ENCODE data around the gene L3MBTL1. TPM values are rescaled to one million over a fixed set of nuclear protein-coding genes. Genes with fewer than 3 reads are reported as not detected.

Gene L3MBTL1
- total RNA-seq (2014; rRNA removed; shearing (Covaris generic); ENCODE audit: low replicate concordance) = 0.53 and 0.81 TPM in 2 replicates

- DNase-seq = peak; percentile 43
- H3K36me3 ChIP-seq = no peaks in the 10 kb centered on the region
These were observed at the start of gene L3MBTL1 for GRCh38 chr20:43507150-43508080. Gene L3MBTL1 (plus strand): TSS chr20:43507697. CDS start chr20:43513504, 5,807 bp downstream.

GRCh38 chr20:43458422-43458924 is 49.0 kb upstream of the L3MBTL1 start:
- Histone ChIP-seq H3K4me3 (peak overlapping the region; percentile 100), H3K9me3 (peaks cover 2% of the 10 kb centered on the region; the same call in 1 of the 2 replicates), H3K27me3 (no peaks in the 10 kb centered on the region; the same call in 1 of the 2 replicates), H3K36me3 (peaks cover 48% of the 10 kb centered on the region)
- DNase-seq = no peak

More at GRCh38 chr20:43507150-43508080, at the start of gene L3MBTL1:
- H3K4me3 ChIP-seq = peak within 1 kb of the TSS; percentile 48
- H3K9me3 ChIP-seq = no peaks in the 10 kb centered on the region
- H3K27me3 ChIP-seq = no peaks in the 10 kb centered on the region

- peak overlapping the region; percentile 100 for H3K4me3 ChIP-seq
- H3K9me3 ChIP-seq = peaks cover 2% of the 10 kb centered on the region; the same call in 1 of the 2 replicates
- peak; percentile 45 for DNase-seq
- no peaks in the 10 kb centered on the region; the same call in 1 of the 2 replicates for H3K27me3 ChIP-seq
- peaks cover 56% of the 10 kb centered on the region for H3K36me3 ChIP-seq
These were observed 48.2 kb upstream of the L3MBTL1 start for GRCh38 chr20:43459022-43459942.

- DNase-seq = no peak
- H3K27me3 ChIP-seq = no peaks in the 10 kb centered on the region
- no peak overlapping the region; the same call in 1 of the 2 replicates for H3K4me3 ChIP-seq
- peaks cover 66% of the 10 kb centered on the region for H3K36me3 ChIP-seq
- H3K9me3 ChIP-seq = peaks cover 2% of the 10 kb centered on the region; the same call in 1 of the 2 replicates
These were observed 47.2 kb upstream of the L3MBTL1 start for GRCh38 chr20:43460172-43460829.

- DNase-seq = no peak
- no peak overlapping the region for H3K4me3 ChIP-seq
- peaks cover 72% of the 10 kb centered on the region for H3K36me3 ChIP-seq
- peaks cover 2% of the 10 kb centered on the region; the same call in 1 of the 2 replicates for H3K9me3 ChIP-seq
- no peaks in the 10 kb centered on the region for H3K27me3 ChIP-seq
These were observed 46.7 kb upstream of the L3MBTL1 start for GRCh38 chr20:43460830-43461200.

- H3K9me3 ChIP-seq = no peaks in the 10 kb centered on the region
- H3K4me3 ChIP-seq = no peak overlapping the region
- H3K36me3 ChIP-seq = peaks cover 84% of the 10 kb centered on the region
- no peaks in the 10 kb centered on the region for H3K27me3 ChIP-seq
- no peak for DNase-seq
These were observed 45.4 kb upstream of the L3MBTL1 start for GRCh38 chr20:43461894-43462659.

GRCh38 chr20:43462660-43463526 is 44.6 kb upstream of the L3MBTL1 start:
- Histone ChIP-seq H3K27me3 (no peaks in the 10 kb centered on the region), H3K9me3 (no peaks in the 10 kb centered on the region), H3K4me3 (no peak overlapping the region), H3K36me3 (peaks cover 90% of the 10 kb centered on the region)
- no peak for DNase-seq

GRCh38 chr20:43463527-43464218 is 43.8 kb upstream of the L3MBTL1 start:
- Histone ChIP-seq H3K4me3 (no peak overlapping the region), H3K9me3 (no peaks in the 10 kb centered on the region), H3K36me3 (peaks cover 96% of the 10 kb centered on the region), H3K27me3 (no peaks in the 10 kb centered on the region)
- no peak for DNase-seq

GRCh38 chr20:43464219-43464790 is 43.2 kb upstream of the L3MBTL1 start:
- DNase-seq = no peak
- Histone ChIP-seq H3K4me3 (no peak overlapping the region), H3K36me3 (peaks cover 97% of the 10 kb centered on the region), H3K9me3 (no peaks in the 10 kb centered on the region), H3K27me3 (no peaks in the 10 kb centered on the region)

- DNase-seq = no peak
- Histone ChIP-seq H3K9me3 (no peaks in the 10 kb centered on the region), H3K4me3 (no peak overlapping the region), H3K36me3 (peaks cover 88% of the 10 kb centered on the region), H3K27me3 (no peaks in the 10 kb centered on the region)
These were observed 41.9 kb upstream of the L3MBTL1 start for GRCh38 chr20:43465625-43465943.

GRCh38 chr20:43467589-43467988 is 39.9 kb upstream of the L3MBTL1 start:
- H3K9me3 ChIP-seq = no peaks in the 10 kb centered on the region
- H3K27me3 ChIP-seq = no peaks in the 10 kb centered on the region
- peaks cover 72% of the 10 kb centered on the region for H3K36me3 ChIP-seq
- DNase-seq = no peak
- H3K4me3 ChIP-seq = no peak overlapping the region

GRCh38 chr20:43472671-43473380 is 34.7 kb upstream of the L3MBTL1 start:
- Histone ChIP-seq H3K4me3 (no peak overlapping the region), H3K9me3 (no peaks in the 10 kb centered on the region), H3K36me3 (peaks cover 19% of the 10 kb centered on the region), H3K27me3 (no peaks in the 10 kb centered on the region)
- no peak for DNase-seq

GRCh38 chr20:43473381-43473704 is 34.2 kb upstream of the L3MBTL1 start:
- Histone ChIP-seq H3K4me3 (no peak overlapping the region), H3K9me3 (no peaks in the 10 kb centered on the region), H3K36me3 (peaks cover 15% of the 10 kb centered on the region), H3K27me3 (no peaks in the 10 kb centered on the region)
- no peak for DNase-seq

GRCh38 chr20:43477193-43477592 is 30.3 kb upstream of the L3MBTL1 start:
- no peaks in the 10 kb centered on the region for H3K36me3 ChIP-seq
- no peak overlapping the region for H3K4me3 ChIP-seq
- no peak for DNase-seq

More at GRCh38 chr20:43477193-43477592, 30.3 kb upstream of the L3MBTL1 start:
- H3K27me3 ChIP-seq = no peaks in the 10 kb centered on the region
- H3K9me3 ChIP-seq = no peaks in the 10 kb centered on the region

Measured in MG63 (cell line).